Measurements from ENCODE around the gene P4HB. TPM values are rescaled to one million over a fixed set of nuclear protein-coding genes. Genes with fewer than 3 reads are reported as not detected.

P4HB gene
- total RNA-seq, 6 donors from 2014 or later: 374 to 627 (median 531) TPM

GRCh38 chr17:81837641-81838040 lies 22.7 kb downstream of the P4HB start:
- WGBS, 2 donors: 54 to 86% methylated on average over 9 of the region's 9 CpGs
- no peak overlapping the region for H3K4me3 ChIP-seq
- no peak for ATAC-seq (ENCODE audit: low FRiP score in 2 of 2)
- no peaks in the 10 kb centered on the region for H3K9me3 ChIP-seq
- H3K27me3 ChIP-seq: no peaks in the 10 kb centered on the region
- H3K27ac ChIP-seq: peak overlapping the region in 2 of 4 donors; percentile 16 to 41
- peaks cover 0 to 9% (median 2%) of the 10 kb centered on the region in 4 donors for H3K36me3 ChIP-seq
- DNase-seq: no peak
- TF ChIP-seq POLR2A (IDR thresholded peaks at IDR 0.05) (peak in 1 of 4 donors; percentile 16), POLR2AphosphoS5 (IDR thresholded peaks at IDR 0.05) (peak in 1 of 2 donors; percentile 32), CTCF (IDR thresholded peaks at IDR 0.05) (no peak), EP300 (IDR thresholded peaks at IDR 0.05) (no peak)
- H3K4me1 ChIP-seq: peaks cover 5 to 24% (median 12%) of the 10 kb centered on the region in 4 donors

- WGBS, 2 donors: 93 to 98% methylated on average over 6 to 24 of the region's 26 CpGs
- ATAC-seq (ENCODE audit: low FRiP score in 2 of 2): no peak
- H3K27me3 ChIP-seq: no peaks in the 10 kb centered on the region
- H3K9me3 ChIP-seq: no peaks in the 10 kb centered on the region
- TF ChIP-seq POLR2A (IDR thresholded peaks at IDR 0.05) (no peak), EP300 (IDR thresholded peaks at IDR 0.05) (no peak), POLR2AphosphoS5 (IDR thresholded peaks at IDR 0.05) (no peak), CTCF (IDR thresholded peaks at IDR 0.05) (no peak)
- H3K27ac ChIP-seq: peak within 1 kb of the TSS; percentile 91 to 96 (median 92)
- DNase-seq: peak in 1 of 2 donors; percentile 84
- peaks cover 18 to 35% (median 25%) of the 10 kb centered on the region in 4 donors for H3K4me1 ChIP-seq
- H3K4me3 ChIP-seq: peak within 1 kb of the TSS in 3 of 4 donors; percentile 86 to 97 (median 88)
- no peaks in the 10 kb centered on the region for H3K36me3 ChIP-seq
These were observed 25.5 kb downstream of the P4HB start, which contains the start of gene PPP1R27 for GRCh38 chr17:81834831-81835267. TSS of gene PPP1R27 (minus strand) at chr17:81835050. CDS start at chr17:81834953, 97 bp downstream.

GRCh38 chr17:81833921-81834830 lies 26.2 kb downstream of the P4HB start:
- Histone ChIP-seq H3K36me3 (no peaks in the 10 kb centered on the region), H3K9me3 (no peaks in the 10 kb centered on the region), H3K27ac (peak overlapping the region; percentile 91 to 96 (median 92)), H3K4me3 (peak overlapping the region in 3 of 4 donors; percentile 86 to 97 (median 88)), H3K4me1 (peaks cover 18 to 41% (median 26%) of the 10 kb centered on the region in 4 donors), H3K27me3 (no peaks in the 10 kb centered on the region)
- WGBS, 2 donors: 79 to 86% methylated on average over 20 to 31 of the region's 31 CpGs
- DNase-seq: no peak
- no peak for ATAC-seq (ENCODE audit: low FRiP score in 2 of 2)
- TF ChIP-seq CTCF (IDR thresholded peaks at IDR 0.05) (no peak), EP300 (IDR thresholded peaks at IDR 0.05) (no peak), POLR2A (IDR thresholded peaks at IDR 0.05) (no peak), POLR2AphosphoS5 (IDR thresholded peaks at IDR 0.05) (no peak)

GRCh38 chr17:81833160-81833920 lies 27.0 kb downstream of the P4HB start, which contains the start of gene MCRIP1:
TSS of gene MCRIP1 (minus strand) at chr17:81833291. CDS start at chr17:81824506, 8,785 bp downstream.
- WGBS, 2 donors: 4 to 10% methylated on average over 9 to 50 of the region's 76 CpGs
- Histone ChIP-seq H3K27me3 (no peaks in the 10 kb centered on the region), H3K36me3 (no peaks in the 10 kb centered on the region), H3K4me3 (peak within 1 kb of the TSS; percentile 86 to 97 (median 92)), H3K4me1 (peaks cover 21 to 50% (median 31%) of the 10 kb centered on the region in 4 donors), H3K9me3 (no peaks in the 10 kb centered on the region), H3K27ac (peak within 1 kb of the TSS; percentile 91 to 96 (median 92))
- DNase-seq: peak; percentile 96 to 100
- peak in 1 of 4 donors; percentile 66 for TF ChIP-seq EP300 (IDR thresholded peaks at IDR 0.05)
- peak in 1 of 6 experiments; percentile 18 for TF ChIP-seq CTCF (IDR thresholded peaks at IDR 0.05)
- peak; percentile 95 for TF ChIP-seq POLR2AphosphoS5 (IDR thresholded peaks at IDR 0.05)
- peak in 3 of 4 donors; percentile 15 to 96 (median 87) for TF ChIP-seq POLR2A (IDR thresholded peaks at IDR 0.05)
- ATAC-seq (ENCODE audit: low FRiP score in 2 of 2): peak; percentile 84 to 94

Measured in upper lobe of left lung (tissue), 6 donors.